NK-92 (cell line): ENCODE data around the gene CYBRD1.
"Not testable (repeated sequence)": the region's sequence is repeated elsewhere in the genome, so short reads cannot be mapped to it uniquely, and the experiment has no call there.

Source experiments
- DNase-seq: peaks from one replicate; lab custom pipeline; 2025; ENCODE audit not compliant: unreplicated experiment; lab: John Stamatoyannopoulos, UW

CYBRD1 gene, protein sequence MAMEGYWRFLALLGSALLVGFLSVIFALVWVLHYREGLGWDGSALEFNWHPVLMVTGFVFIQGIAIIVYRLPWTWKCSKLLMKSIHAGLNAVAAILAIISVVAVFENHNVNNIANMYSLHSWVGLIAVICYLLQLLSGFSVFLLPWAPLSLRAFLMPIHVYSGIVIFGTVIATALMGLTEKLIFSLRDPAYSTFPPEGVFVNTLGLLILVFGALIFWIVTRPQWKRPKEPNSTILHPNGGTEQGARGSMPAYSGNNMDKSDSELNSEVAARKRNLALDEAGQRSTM

DNA sequence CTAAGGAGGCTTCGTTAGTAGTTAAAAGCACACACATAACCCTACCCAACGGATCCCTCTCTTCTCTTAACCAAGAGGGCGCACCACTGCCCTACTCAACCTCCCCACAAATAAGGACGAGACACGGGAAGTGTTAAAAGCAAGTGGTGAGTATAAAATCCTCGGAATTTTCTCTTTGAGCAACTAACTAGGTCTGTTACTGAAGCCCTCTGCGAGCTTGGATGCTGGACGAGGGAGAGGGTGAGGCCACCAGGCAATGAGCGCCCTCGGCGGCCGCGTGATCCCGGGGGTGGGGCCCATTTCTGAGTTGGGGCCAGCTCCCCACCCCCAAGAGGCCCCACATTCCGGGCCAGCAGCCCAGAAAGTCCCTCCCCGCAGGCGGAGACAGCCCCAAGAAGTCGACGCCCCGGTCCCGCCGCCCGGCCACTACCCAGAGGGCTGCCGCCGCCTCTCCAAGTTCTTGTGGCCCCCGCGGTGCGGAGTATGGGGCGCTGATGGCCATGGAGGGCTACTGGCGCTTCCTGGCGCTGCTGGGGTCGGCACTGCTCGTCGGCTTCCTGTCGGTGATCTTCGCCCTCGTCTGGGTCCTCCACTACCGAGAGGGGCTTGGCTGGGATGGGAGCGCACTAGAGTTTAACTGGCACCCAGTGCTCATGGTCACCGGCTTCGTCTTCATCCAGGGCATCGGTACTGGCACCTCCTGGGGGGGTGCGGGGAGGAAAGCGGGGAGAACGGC is at the start of gene CYBRD1:
Gene CYBRD1, plus strand, starts transcription at position 423 of the 736 bp plus-strand sequence. Its CDS starts 72 bp downstream, at position 495.
- no peak for DNase-seq

DNA sequence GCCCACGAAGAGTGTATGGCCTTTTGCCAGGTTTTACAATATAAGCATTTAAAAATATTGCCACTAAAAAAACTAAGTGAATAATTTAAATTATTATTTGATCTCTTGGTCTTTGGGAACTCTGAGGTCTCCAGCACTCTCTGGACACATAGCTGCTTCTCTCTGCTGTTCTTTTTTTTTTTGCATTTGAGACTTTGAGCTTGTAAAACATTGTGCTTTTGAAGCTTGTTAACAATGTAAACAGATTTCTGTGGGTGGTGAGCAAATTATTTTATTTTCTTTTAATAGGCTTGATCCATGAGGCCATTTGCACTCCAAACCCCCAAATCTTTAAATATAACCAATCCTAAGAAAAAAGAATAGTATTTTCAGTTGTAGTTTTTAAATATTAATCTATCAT is 46.3 kb upstream of the CYBRD1 start:
- no peak for DNase-seq

DNA sequence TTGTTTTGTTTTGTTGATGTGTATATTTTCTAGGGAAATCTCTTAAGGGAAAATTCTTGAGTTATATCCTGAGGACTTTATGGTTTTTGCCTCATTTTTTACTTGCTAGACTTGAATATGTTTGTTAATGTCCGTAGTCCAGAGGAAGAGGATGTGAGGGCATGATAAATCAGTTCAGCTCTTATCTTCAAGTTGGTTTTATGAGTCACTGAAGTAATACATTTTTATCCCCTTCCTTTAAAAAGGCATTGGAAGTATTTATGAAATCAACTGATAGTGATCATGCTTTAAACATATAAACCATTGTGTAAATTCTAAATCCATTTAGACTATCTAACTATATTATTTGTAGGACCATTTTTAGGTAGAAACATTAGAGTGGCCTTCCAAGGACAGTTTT is 43.9 kb upstream of the CYBRD1 start:
- no peak for DNase-seq

DNA sequence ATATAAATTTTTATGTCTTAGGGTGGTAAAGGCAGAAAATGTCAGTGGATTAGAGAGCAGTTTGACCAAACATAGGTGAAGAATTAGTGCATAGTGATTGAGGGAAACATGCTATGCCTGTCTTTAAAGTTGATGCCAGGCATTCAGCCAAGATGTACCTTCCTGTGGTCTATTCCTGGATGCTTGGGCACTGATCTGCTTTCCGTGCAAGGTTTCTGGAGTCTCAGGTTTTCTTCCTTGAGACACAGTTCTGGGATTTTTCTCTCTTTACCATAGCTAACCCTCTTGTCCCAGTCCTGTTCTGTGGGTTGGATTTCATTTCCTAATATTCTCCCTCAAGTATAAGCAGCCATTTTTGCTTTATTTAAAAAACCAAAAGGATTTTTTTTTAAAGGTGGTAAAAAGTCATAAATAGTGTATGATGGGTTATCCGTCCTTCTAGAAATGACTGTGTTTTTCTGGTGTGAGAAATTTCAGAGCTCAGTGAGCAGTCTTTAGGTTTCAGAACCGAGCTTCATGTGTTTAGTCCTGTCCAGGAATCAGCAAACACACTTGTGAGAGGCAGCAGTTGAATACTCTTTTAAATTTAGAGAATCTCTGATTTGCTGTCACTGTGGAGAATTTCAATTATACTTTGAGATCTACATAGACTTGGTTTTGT is 43.0 kb upstream of the CYBRD1 start:
- no peak for DNase-seq

DNA sequence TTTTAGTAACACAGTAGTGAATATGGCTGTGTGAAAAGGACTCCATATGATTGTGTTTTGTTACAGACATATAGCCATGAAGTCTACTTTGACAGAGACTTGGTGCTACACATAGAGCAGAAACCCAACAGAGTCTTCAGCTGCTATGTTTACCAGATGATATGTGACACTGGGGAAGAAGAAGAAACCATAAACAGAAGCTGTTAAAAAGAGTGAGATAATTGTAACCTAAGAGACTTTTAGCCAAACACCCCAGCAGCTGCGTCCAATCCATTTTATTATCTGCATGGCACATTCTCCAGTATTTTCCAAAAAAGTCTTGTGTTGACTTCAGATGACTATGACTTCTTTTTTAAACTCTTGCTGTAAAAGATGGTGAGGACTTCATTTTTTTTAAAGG is 41.4 kb upstream of the CYBRD1 start:
- DNase-seq: no peak

DNA sequence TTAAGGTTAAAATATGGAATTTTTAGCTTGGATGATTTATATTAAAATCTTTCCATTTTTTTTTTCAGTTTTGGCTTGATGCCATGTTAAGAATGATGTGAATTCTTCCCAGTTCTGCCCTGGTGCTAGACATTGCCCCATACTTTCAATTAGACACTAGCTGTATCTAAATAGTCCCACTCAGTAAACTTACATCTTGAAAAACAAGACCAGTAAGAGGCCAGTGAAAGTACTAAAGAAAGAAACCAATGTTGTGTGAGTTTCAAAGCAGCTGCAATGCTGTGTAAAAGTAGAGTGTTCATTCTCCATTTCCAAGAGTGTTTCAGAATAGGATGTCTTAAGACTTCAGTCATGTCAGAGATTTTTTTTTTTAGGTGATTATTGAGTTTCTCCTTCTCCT is 40.0 kb upstream of the CYBRD1 start:
- DNase-seq: no peak

DNA sequence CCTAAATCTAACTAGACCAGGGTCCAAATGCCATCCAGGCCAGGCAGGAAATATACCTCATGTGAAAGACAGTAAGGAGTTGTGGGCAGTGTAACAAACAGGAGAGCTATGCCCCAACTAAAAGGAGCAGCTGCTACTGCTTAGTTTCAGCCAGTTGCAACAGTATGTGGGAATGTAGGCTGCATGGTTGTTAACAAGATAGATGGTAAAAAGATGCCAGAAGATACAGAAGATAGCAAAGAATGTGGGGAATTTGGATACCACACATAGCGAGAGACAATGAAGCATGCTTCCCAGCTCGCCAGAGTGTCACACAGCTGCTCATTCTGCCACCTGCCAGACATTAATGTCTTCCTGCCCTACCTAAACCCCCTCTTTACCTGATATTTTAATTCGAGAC is 39.4 kb upstream of the CYBRD1 start:
- no peak for DNase-seq

DNA sequence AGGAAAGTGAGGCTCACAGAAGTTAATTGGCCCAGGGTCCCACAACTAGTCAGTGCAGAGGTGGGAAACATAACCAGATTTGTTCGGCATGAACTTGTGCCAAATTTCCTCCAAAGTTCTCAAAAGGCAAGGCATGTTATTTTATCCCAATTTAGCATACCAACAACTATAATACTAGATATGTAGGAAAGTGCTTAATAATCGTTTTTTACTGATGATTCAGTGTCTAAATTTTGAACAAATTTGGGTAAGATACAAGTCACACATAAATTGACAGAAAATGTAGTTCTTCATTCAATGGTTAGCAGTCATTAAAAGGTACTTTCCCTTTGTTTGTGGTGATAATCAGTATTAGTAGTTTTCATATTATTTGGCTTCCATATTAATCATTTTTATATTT is 38.5 kb upstream of the CYBRD1 start:
- DNase-seq: no peak

DNA sequence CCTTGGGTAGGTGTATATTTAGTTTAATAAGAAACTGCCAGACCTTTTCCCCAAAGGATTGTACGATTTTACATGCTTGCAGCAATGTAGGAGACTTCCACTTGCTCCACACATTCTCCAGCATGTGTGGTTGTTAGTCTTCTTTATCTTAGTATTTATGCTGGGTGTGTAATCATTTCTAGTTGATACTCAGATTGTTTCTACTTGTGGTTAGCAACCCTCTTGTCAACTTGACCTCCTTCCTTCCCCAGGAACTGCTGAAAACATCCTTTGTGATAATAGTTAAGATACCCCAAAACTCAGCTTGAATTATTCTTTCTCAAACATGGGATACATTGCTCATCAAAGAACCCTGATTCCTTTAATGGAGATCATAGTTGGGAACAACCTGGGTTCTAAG is 37.2 kb upstream of the CYBRD1 start:
- DNase-seq: no peak

DNA sequence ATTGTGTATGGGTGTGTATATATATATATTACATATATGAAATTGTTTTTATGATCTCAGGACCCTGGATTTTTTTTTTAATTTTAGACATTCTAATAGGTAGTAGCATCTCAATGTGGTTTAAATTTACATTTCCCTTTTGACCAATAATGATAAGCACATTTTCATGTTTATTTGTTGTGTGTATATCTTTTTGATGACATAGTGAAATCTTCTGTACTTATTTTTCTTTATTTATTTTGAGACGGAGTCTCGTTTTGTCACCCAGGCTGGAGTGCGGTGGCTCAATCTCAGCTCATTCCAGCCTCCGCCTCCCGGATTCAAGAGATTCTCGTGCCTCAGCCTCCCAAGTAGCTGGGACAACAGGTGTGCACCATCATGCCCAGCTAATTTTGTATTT is 35.1 kb upstream of the CYBRD1 start:
- DNase-seq: no peak

DNA sequence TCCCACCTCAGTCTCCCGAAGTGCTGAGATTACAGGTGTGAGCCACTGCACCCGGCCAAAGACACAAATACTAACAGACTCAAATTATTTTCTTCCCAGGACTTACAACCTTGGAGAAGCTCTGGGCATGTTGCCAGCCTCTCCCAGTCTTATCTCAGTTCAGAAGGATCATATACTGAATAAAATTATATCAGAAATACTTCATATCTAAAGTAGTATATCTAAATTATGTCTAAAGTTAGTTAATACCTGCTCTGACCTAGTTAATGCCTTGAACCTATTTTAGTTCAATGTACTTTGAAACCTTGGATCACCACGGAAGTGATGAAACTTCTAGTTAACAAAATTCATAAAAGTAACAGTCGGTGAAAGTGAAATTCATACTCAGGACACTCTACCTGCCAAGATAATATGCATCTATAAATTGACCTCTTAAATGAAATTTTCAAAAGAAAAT is 34.4 kb upstream of the CYBRD1 start:
- DNase-seq: no peak

DNA sequence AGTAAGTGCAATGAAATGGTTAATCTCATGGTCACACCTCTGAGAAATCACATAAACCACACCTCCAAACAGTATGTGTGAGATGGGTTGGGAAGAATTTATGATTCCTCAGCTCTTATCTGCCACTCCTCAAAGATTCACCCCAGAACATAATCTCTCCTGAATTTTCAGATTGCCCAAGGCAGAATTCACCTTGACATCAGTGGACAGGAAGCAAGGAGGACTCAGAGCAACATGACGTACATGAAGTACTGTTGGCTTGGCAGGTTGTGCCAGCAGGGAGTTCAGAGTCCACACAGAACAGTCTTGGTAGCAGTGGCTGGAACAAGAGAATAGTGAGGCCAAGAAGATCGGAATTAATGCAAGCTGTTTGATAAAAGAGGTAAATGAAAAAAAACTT is 31.7 kb upstream of the CYBRD1 start:
- DNase-seq: no peak

DNA sequence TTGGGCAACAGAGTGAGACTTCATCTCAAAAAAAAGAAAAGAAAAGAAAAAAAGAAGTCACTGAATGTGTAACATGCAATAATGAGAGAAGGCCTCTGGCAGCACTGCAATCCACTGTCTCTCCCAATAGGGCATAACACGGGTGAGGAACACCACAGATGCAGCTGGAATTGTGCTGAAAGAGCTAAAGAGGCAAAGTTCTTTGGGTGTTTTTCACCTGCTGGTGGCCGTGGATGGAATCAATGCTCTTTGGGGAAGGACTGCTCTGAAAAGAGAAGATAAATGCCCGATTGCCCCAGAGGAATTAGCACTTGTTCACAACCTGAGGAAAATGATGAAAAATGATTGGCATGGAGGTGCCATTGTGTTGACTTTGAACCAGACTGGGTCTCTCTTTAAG is 31.0 kb upstream of the CYBRD1 start:
- DNase-seq: no peak

DNA sequence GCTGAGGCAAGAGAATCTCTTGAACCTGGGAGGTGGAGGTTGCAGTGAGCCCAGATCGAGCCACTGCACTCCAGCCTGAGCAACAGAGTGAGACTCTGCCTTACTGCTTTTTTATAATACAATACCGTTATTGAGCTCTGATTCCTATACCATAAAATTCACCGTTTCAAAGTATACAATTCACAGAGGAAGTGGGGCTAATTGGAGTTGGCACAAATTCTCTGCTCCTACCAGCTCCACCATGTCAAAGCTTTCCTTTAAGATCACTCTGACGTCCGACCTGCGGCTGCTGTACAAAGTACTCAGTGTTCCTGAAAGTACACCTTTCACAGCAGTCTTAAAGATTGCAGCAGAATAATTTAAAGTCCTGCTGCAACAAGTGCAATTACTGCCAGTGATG is 29.6 kb upstream of the CYBRD1 start:
- DNase-seq: no peak

DNA sequence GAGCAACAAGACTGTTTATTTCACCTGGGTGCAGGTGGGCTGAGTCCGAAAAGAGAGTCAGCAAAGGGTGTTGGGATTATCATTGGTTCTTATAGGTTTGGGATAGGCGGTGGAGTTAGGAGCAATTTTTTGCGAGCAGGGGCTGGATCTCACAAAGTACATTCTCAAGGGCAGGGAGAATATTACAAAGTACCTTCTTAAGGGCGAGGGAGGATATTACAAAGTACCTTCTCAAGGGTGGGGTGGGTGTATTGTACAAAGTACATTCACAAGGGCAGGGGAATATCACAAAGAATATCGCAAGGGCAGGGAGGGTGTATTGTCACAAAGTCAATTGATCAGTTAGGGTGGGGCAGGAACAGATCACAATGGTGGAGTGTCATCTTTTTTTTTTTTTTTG is 24.6 kb upstream of the CYBRD1 start:
- not testable (repeated sequence) for DNase-seq

DNA sequence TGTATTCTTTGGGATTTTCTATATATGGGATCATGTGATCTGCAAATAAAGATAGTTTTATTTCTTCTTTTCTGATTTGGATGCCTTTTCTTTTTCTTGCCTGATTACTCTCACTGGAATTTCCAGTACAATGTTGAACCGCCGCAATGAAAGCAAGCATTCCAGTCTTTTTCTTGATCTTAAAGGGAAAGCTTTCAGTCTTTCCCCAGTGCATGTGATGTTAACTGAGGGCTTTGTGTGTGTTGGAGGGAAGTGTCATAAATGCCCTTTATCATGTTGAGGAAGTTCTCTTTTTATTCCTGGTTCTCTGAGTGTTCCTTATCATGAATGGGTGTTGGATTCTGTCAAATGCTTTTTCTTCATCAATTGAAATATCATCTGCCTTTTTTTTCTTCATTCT is 16.9 kb upstream of the CYBRD1 start:
- DNase-seq: no peak

DNA sequence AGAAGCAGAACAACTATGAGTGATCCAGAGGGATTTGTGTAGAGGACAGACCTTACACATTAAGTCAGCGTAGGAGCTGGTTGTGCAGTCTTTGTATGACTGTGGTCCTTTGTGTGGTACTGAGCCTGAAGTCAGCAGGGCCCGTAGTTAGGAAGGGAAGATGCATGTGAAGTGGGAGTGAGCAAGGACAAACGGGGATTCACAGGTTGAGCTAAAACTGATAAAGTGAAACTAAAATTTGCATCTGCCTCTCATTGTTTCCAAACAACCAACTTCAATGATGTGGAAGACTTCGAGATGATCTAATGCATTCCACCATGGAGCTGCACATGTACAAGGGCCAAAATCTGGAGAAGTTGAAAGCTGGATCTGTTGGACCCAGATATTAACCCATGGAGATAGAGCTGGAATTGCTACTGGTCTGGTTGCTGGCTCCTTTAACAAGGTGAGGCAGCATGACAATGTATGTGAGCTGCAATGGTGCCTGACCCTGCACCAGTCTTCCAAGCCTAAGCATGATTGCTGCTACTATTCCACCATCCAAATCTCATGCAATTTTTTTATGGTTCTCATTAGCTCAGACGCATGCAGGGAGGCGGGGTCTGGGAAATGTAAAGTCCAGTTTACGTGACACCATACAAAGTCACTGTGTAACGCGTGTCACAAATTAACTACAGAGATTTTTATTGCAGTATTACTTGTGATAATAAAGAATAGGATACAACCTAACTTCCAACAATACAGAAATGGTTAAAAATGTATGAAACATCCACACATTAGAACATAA is 12.1 kb upstream of the CYBRD1 start:
- no peak for DNase-seq

DNA sequence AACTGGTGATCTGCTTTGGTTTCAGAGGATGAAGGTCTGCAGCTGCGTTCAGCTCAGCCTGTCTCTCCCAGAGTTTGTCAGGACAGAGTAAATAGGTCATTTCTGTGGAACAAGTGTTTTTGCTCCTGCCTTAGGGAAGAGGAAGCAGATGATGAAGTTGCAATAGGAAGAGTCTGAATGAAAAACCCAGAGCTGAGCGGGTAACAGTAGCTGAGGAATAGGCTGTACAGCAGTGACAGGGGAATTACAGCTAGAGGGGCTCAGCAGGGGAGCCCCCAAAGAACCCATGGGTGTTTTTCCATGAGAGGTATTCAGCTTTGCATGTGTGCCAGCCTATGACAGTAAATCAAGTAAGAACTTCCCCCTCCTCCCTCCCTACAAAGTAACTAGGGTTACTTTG is 10.3 kb upstream of the CYBRD1 start:
- DNase-seq: no peak

DNA sequence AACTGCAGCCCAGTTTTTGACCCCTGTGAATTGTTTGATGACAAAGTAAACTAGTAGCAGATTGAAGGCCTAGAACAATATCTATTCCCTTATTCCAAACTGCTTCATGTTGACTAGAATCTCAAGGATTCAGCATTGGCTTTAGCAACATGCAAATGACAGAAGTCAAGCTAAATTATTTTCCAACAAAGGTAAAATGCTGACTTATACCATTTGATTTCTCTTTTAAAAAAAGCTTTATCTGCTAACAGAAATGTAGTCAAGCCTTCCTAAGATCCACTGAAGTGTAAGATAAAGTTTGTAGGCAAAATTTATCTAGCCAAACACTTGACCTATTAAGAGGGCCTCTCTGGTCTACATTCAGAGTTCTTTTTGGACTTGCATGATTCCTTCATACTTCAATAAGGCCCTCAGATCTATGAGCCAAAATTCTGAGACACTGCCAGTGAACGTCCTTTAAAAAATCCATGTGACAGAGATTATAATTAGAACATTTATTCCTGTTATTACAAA is 9.5 kb upstream of the CYBRD1 start:
- DNase-seq: no peak

DNA sequence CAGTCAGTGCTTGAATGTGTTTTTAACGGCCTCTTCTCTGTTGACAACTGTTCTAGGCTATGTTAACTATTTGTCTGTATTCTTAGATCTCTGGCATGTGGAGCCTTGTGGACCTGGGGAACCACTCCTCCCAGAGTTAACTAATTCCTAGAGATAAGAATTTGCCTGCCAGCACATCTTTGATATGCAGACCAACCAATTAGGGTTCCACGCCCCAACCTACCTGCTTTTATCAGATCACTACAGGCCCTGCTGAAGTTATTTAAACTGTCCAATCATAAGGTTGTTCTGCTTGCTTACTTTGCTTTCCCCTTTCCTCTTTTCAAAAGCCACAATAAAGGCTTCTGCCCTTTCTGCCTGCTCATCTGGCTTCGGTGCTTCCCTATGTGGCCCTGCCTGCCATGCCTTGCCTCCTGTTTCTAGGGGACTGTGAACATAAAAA is 8.5 kb upstream of the CYBRD1 start:
- DNase-seq: no peak

DNA sequence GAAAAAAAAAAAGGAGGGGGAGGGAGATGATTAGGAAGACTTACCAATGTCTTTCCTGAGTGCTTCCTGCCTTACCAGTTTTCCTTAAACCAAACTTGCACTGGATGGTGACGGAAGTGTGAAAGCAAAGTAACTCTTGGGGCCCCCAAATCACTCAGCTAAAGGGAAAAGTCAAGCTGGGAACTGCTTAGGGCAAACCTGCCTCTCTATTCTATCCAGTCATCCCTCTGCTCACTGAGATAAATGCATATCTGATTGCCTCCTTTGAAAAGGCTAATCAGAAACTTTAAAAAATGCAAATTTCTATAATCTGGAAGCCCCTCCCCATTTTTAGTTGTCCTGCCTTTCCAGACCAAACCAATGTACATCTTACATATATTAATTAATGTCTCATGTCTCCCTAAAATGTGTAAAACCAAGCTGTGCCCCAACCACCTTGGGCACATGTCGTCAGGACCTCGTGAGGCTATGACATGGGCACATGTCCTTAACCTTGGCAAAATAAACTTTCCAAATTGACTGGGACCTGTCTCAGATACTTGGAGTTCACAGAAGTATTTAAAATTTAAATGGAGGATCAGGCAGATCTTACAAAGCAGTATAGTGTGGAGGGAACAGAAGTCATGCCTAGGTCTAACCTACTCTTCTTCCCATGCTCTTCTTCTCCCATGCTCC is 7.2 kb upstream of the CYBRD1 start:
- no peak for DNase-seq
